WTC11 (cell line): ENCODE measurements around the gene ABCG1.

ENCODE experiments used
- ARID4B ChIP-seq: sonication (generic); formaldehyde crosslinking; IDR thresholded peaks from 2 replicates; pipeline ENCODE4 v1.8.0; 2023; ENCODE audit warnings: missing genetic modification reagents, mild to moderate bottlenecking, borderline replicate concordance
- CTCF ChIP-seq: fragments of 200-600 bp; IDR thresholded peaks from 2 replicates; pipeline ENCODE4 v1.8.0; 2022; ENCODE audit warnings: antibody characterized with exemption
- MYBL2 ChIP-seq: sonication (generic); formaldehyde crosslinking; IDR thresholded peaks from 2 replicates; pipeline ENCODE4 v1.8.1; 2023; ENCODE audit warnings: mild to moderate bottlenecking, moderate library complexity, missing genetic modification reagents
- NR2C2 ChIP-seq: sonication (generic); formaldehyde crosslinking; IDR thresholded peaks from 2 replicates; pipeline ENCODE4 v1.8.0; 2022; ENCODE audit warnings: mild to moderate bottlenecking, missing genetic modification reagents
- PRDM15 ChIP-seq: sonication (generic); formaldehyde crosslinking; IDR thresholded peaks from 2 replicates; pipeline ENCODE4 v1.8.0; 2022; ENCODE audit warnings: missing genetic modification reagents
- ZNF512 ChIP-seq: sonication (generic); formaldehyde crosslinking; IDR thresholded peaks from 2 replicates; pipeline ENCODE4 v1.8.1; 2022; ENCODE audit warnings: missing genetic modification reagents, borderline replicate concordance

- TF ChIP-seq MYBL2 (CRISPR knock-in tag) (no peak), ARID4B (no peak), ZNF512 (CRISPR knock-in tag) (no peak), CTCF (no peak), NR2C2 (CRISPR knock-in tag) (no peak), PRDM15 (no peak)
These were observed 7.7 kb downstream of the ABCG1 start for GRCh38 chr21:42226626-42227025.
